Measurements from ENCODE around the gene NHLRC2. TPM values are rescaled to one million over a fixed set of nuclear protein-coding genes. Genes with fewer than 3 reads are reported as not detected.

NHLRC2 gene
- polyA plus RNA-seq, 1 experiment, result 4.2 TPM

- ChIA-PET CTCF (interaction anchor here (1.7 kb wide), 1 partner anchor 8 kb away, joined by 4 read pairs; no protein-coding TSS in a partner anchor), POLR2A (no interaction called here)
- Histone ChIP-seq H3K36me3 (ENCODE audit: control insufficient read depth, insufficient read depth, low read length) (no peaks in the 10 kb centered on the region), H3K27me3 (ENCODE audit: control insufficient read depth, insufficient read depth, low read length) (no peaks in the 10 kb centered on the region), H3K4me3 (ENCODE audit: low read depth, low read length) (no peak overlapping the region)
- TF ChIP-seq CTCF (IDR thresholded peaks at IDR 0.05; ENCODE audit: insufficient read depth, low read depth, low read length), result no peak
- DNase-seq (ENCODE audit: low read depth), result no peak
Measured at GRCh38 chr10:113948048-113948447, 93.6 kb downstream of the NHLRC2 start.

DNA sequence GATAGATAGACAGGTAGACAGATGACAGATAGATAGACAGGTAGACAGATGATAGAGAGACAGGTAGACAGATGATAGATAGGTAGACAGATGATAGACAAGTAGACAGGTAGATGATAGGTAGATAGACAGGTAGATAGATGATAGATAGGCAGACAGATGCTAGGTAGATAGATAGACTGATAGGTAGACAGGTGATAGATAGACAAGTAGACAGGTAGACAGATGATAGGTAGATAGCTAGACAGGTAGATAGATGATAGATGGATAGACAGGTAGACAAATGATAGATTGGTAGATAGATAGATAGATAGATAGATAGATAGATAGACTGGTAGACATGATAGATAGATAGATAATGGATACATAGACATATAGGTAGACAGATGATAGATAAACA is 95.8 kb downstream of the NHLRC2 start:
- DNase-seq (ENCODE audit: low read depth), result no peak
- CTCF ChIA-PET, result no interaction called here
- no peak for TF ChIP-seq CTCF (IDR thresholded peaks at IDR 0.05; ENCODE audit: insufficient read depth, low read depth, low read length)
- no peak overlapping the region for H3K4me3 ChIP-seq (ENCODE audit: low read depth, low read length)
- H3K27me3 ChIP-seq (ENCODE audit: control insufficient read depth, insufficient read depth, low read length), result no peaks in the 10 kb centered on the region
- POLR2A ChIA-PET, result no interaction called here
- H3K36me3 ChIP-seq (ENCODE audit: control insufficient read depth, insufficient read depth, low read length), result no peaks in the 10 kb centered on the region

DNA sequence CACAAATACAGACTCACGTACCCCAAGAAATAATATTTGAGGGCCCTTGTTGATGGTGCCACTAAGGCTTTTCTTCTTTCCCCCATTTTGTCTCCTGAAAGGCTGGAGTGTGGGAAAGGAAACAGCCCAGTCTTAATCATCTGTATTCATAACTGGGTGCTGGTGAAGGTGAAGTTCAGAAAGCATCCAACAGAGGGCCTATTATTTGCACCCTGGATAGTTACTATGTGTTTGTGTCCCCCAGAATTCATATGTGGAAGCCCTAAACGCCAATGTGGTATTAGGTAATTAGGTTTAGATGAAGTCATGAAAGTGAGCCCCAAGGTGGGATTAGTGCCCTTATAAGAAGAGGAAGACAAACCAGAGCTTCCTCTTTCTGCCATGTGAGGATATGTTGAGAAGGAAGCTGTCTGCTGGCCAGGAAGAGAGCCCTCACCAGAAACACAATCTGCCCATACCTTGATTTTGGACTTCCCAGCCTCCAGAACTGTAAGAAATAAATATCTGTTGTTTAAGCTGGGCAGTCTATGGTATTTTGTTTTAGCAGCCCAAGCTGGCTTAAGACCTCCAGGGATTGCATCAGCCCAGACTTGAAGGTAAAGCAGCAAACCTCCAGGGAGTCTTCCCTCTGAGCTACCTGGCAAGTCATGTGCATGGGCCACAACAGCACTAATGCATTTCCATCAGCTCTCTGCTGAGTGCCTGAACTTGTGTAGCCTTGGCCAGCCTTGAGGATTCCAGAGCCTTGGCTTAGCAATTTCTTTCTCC is 99.2 kb downstream of the NHLRC2 start:
- TF ChIP-seq CTCF (IDR thresholded peaks at IDR 0.05; ENCODE audit: insufficient read depth, low read depth, low read length), result peak; percentile 11; the same call in 1 of the 2 replicates
- no peak overlapping the region for H3K4me3 ChIP-seq (ENCODE audit: low read depth, low read length)
- ChIA-PET CTCF (interaction anchor here (0.8 to 1.4 kb wide), 3 partner anchors 10 to 72 kb away, joined by 3 to 4 read pairs (median 3); no protein-coding TSS in a partner anchor), POLR2A (no interaction called here)
- no peaks in the 10 kb centered on the region for H3K27me3 ChIP-seq (ENCODE audit: control insufficient read depth, insufficient read depth, low read length)
- no peak for DNase-seq (ENCODE audit: low read depth)
- no peaks in the 10 kb centered on the region for H3K36me3 ChIP-seq (ENCODE audit: control insufficient read depth, insufficient read depth, low read length)

DNA sequence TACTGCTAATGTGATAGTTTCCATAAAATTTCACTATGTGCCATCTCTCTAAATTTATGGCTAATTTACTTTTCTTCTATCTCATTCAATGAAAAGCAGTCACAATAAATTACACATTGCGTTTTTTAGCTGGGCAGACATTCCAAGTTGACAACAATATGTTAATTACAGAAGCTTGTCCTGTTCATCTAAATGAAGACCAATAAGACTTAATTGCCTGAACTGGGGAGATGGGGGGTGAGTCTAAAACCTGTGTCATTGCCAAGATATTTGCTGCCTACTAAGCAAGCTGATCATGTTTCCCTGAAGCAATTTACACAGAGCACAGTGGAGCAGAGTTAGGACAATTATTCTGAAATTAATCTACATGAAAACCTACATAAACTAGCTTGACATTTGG is 99.9 kb downstream of the NHLRC2 start:
- no peak for TF ChIP-seq CTCF (IDR thresholded peaks at IDR 0.05; ENCODE audit: insufficient read depth, low read depth, low read length)
- POLR2A ChIA-PET, result no interaction called here
- no peaks in the 10 kb centered on the region for H3K36me3 ChIP-seq (ENCODE audit: control insufficient read depth, insufficient read depth, low read length)
- no peak for DNase-seq (ENCODE audit: low read depth)
- CTCF ChIA-PET, result interaction anchor here (0.8 to 1.4 kb wide), 2 partner anchors 8 to 13 kb away, joined by 3 to 4 read pairs; no protein-coding TSS in a partner anchor
- H3K27me3 ChIP-seq (ENCODE audit: control insufficient read depth, insufficient read depth, low read length), result no peaks in the 10 kb centered on the region
- H3K4me3 ChIP-seq (ENCODE audit: low read depth, low read length), result no peak overlapping the region

- ChIA-PET POLR2A (no interaction called here), CTCF (no interaction called here)
- DNase-seq (ENCODE audit: low read depth), result peak; percentile 34
- Histone ChIP-seq H3K36me3 (ENCODE audit: control insufficient read depth, insufficient read depth, low read length) (no peaks in the 10 kb centered on the region), H3K4me3 (ENCODE audit: low read depth, low read length) (no peak overlapping the region), H3K27me3 (ENCODE audit: control insufficient read depth, insufficient read depth, low read length) (no peaks in the 10 kb centered on the region)
- TF ChIP-seq CTCF (IDR thresholded peaks at IDR 0.05; ENCODE audit: insufficient read depth, low read depth, low read length), result no peak
Measured at GRCh38 chr10:113957013-113957412, 102.6 kb downstream of the NHLRC2 start.
